Lung (tissue), 12 donors: Measurements from ENCODE around the gene DNMT3L. TPM values are rescaled to one million over a fixed set of nuclear protein-coding genes. Genes with fewer than 3 reads are reported as not detected.

Experiments
- ATAC-seq: fragments of 200-7000 bp; cut with Tn5 transposase; one replicate; pipeline ENCODE4 v1.9.1; 2020; ENCODE audit warnings: moderate number of reproducible peaks; ENCODE audit not compliant: insufficient read depth, low FRiP score
- DNase-seq, 3 donors: peaks; one replicate each; pipeline ENCODE4 v3.0.0-alpha.2; 2013 to 2017
- H3K27ac ChIP-seq, 2 donors: one replicate each; pipeline ENCODE4 v1.5.1; 2013; ENCODE audit warnings: mild to moderate bottlenecking in 2 of 2, moderate library complexity in 2 of 2, control low read depth in 1 of 2, inconsistent platforms in 1 of 2, low read depth in 1 of 2, low read length in 1 of 2
- H3K27me3 ChIP-seq, 3 donors: one replicate each; pipeline ENCODE4 v1.5.1; 2013; ENCODE audit warnings: low read length in 2 of 3; ENCODE audit not compliant: control insufficient read depth in 3 of 3, insufficient read depth in 3 of 3
- H3K36me3 ChIP-seq, 4 donors: one replicate each; pipeline ENCODE4 v1.5.1; 2013; ENCODE audit warnings: low read length in 4 of 4, mild to moderate bottlenecking in 1 of 4, moderate library complexity in 1 of 4; ENCODE audit not compliant: control insufficient read depth in 4 of 4, insufficient read depth in 4 of 4
- H3K4me1 ChIP-seq, 5 donors: one replicate each; pipeline ENCODE4 v1.5.1; 2013; ENCODE audit warnings: low read length in 5 of 5, mild to moderate bottlenecking in 2 of 5, moderate library complexity in 1 of 5; ENCODE audit not compliant: control insufficient read depth in 5 of 5, insufficient read depth in 5 of 5
- H3K4me3 ChIP-seq: one replicate; pipeline ENCODE4 v1.5.1; 2013; ENCODE audit warnings: mild to moderate bottlenecking, control low read depth, moderate library complexity
- H3K9ac ChIP-seq, 2 donors: one replicate each; pipeline ENCODE4 v1.5.1; 2013; ENCODE audit warnings: low read length in 2 of 2, control low read depth in 1 of 2; ENCODE audit not compliant: insufficient read depth in 1 of 2
- H3K9me3 ChIP-seq, 4 donors: one replicate each; pipeline ENCODE4 v1.5.1; 2013; ENCODE audit warnings: low read length in 3 of 4, mild to moderate bottlenecking in 1 of 4, moderate library complexity in 1 of 4; ENCODE audit not compliant: control insufficient read depth in 4 of 4, insufficient read depth in 3 of 4
- CTCF ChIP-seq: IDR thresholded peaks from 2 replicates; pipeline ENCODE4 v1.5.1; 2012; ENCODE audit warnings: mild to moderate bottlenecking; ENCODE audit errors: control extremely low read depth, extremely low read depth
- WGBS, 2 donors: extraction: QIAGEN DNeasy Blood & Tissue Kit; methylation state at CpG; one replicate each; pipeline ENCODE4 v1.1.7; 2013; 5-methylcytosine and 5-hydroxymethylcytosine counted together
- polyA plus RNA-seq, 2 donors: library from polyadenylated mRNA; stranded (reverse); fragments of 200-250 nt; gene quantifications; one replicate each; pipeline ENCODE4 v1.2.1, GENCODE V29; 2013
- total RNA-seq, 2 donors: library from RNA; depleted of rRNA in 1 of 2; stranded (reverse); fragments of >200 nt in 1 of 2; gene quantifications; one replicate each; pipeline ENCODE4 v1.2.1, GENCODE V29; 2014 to 2021
- donor health status: control.
- donor health status: control.
- donor health status: Bipolar disorder and iron deficiency.
- donor health status: healthy.
- donor health status: DM: yes; HTN: yes; CAD: no.

The DNMT3L gene
- total and polyA plus RNA-seq, 4 donors, result not detected

GRCh38 chr21:44273046-44273445 lies 11.3 kb upstream of the DNMT3L start:
- Histone ChIP-seq H3K4me1 (no peaks in the 10 kb centered on the region), H3K27ac (no peak overlapping the region), H3K27me3 (no peaks in the 10 kb centered on the region), H3K9ac (no peak overlapping the region), H3K4me3 (no peak overlapping the region), H3K9me3 (peaks cover 0 to 3% (median 0%) of the 10 kb centered on the region in 4 donors), H3K36me3 (no peaks in the 10 kb centered on the region)
- no peak for TF ChIP-seq CTCF
- WGBS, 2 donors, result 91 to 95% methylated on average over 7 of the region's 7 CpGs
- no peak for DNase-seq
- no peak for ATAC-seq

GRCh38 chr21:44272284-44272858 lies 10.7 kb upstream of the DNMT3L start:
- Histone ChIP-seq H3K27me3 (no peaks in the 10 kb centered on the region), H3K4me1 (no peaks in the 10 kb centered on the region), H3K36me3 (no peaks in the 10 kb centered on the region), H3K4me3 (no peak overlapping the region), H3K9me3 (peaks cover 0 to 3% (median 0%) of the 10 kb centered on the region in 4 donors), H3K27ac (no peak overlapping the region), H3K9ac (no peak overlapping the region)
- TF ChIP-seq CTCF, result no peak
- WGBS, 2 donors, result 87 to 91% methylated on average over 16 to 18 of the region's 18 CpGs
- ATAC-seq (no peak), DNase-seq (no peak)

- Histone ChIP-seq H3K27ac (no peak overlapping the region), H3K4me3 (no peak overlapping the region), H3K9ac (no peak overlapping the region), H3K27me3 (no peaks in the 10 kb centered on the region), H3K4me1 (no peaks in the 10 kb centered on the region), H3K36me3 (no peaks in the 10 kb centered on the region), H3K9me3 (peaks cover 0 to 3% (median 0%) of the 10 kb centered on the region in 4 donors)
- WGBS, 2 donors, result 89% methylated on average over 18 of the region's 18 CpGs
- DNase-seq (no peak), ATAC-seq (no peak)
- TF ChIP-seq CTCF, result no peak
These were observed 10.0 kb upstream of the DNMT3L start for GRCh38 chr21:44271558-44272283.
